GM10266 (cell line): ENCODE data around the gene STXBP6.

Experiments
- DNase-seq: peaks from one replicate; pipeline ENCODE4 v3.0.0; 2012; ENCODE audit errors: extremely low spot score
- TF ChIP-seq, protein P1 (sequence below): IDR thresholded peaks from 2 replicates; pipeline ENCODE4 v1.5.1; 2012; ENCODE audit warnings: mild to moderate bottlenecking, low read depth; ENCODE audit not compliant: control insufficient read depth, insufficient read depth; ENCODE audit errors: missing control alignments

Gene STXBP6

DNA sequence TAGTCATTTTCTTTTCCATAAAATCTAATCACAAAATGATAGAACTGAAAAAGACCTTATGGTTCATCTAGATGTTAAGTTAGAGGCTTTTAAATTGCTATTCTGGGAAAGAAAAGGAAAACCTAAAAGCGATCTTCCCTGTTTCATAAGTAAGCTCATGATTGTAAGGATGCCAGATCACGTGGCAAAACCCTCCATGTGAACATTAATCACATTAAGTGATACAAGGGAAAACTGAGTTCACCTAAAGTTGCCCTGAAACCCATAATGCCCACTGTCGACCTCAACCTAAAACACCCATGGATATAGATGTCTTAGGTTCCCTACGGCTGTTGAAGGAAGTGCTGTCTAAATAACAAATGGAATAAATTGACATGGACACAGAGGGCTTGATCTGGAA, 3.0 kb upstream of the STXBP6 start:
- DNase-seq, result no peak
- TF ChIP-seq, protein P1, sequence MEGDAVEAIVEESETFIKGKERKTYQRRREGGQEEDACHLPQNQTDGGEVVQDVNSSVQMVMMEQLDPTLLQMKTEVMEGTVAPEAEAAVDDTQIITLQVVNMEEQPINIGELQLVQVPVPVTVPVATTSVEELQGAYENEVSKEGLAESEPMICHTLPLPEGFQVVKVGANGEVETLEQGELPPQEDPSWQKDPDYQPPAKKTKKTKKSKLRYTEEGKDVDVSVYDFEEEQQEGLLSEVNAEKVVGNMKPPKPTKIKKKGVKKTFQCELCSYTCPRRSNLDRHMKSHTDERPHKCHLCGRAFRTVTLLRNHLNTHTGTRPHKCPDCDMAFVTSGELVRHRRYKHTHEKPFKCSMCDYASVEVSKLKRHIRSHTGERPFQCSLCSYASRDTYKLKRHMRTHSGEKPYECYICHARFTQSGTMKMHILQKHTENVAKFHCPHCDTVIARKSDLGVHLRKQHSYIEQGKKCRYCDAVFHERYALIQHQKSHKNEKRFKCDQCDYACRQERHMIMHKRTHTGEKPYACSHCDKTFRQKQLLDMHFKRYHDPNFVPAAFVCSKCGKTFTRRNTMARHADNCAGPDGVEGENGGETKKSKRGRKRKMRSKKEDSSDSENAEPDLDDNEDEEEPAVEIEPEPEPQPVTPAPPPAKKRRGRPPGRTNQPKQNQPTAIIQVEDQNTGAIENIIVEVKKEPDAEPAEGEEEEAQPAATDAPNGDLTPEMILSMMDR, result no peak

- TF ChIP-seq, protein P1, result no peak
- no peak for DNase-seq
These were observed 2.4 kb upstream of the STXBP6 start for GRCh38 chr14:25052385-25052784.

DNA sequence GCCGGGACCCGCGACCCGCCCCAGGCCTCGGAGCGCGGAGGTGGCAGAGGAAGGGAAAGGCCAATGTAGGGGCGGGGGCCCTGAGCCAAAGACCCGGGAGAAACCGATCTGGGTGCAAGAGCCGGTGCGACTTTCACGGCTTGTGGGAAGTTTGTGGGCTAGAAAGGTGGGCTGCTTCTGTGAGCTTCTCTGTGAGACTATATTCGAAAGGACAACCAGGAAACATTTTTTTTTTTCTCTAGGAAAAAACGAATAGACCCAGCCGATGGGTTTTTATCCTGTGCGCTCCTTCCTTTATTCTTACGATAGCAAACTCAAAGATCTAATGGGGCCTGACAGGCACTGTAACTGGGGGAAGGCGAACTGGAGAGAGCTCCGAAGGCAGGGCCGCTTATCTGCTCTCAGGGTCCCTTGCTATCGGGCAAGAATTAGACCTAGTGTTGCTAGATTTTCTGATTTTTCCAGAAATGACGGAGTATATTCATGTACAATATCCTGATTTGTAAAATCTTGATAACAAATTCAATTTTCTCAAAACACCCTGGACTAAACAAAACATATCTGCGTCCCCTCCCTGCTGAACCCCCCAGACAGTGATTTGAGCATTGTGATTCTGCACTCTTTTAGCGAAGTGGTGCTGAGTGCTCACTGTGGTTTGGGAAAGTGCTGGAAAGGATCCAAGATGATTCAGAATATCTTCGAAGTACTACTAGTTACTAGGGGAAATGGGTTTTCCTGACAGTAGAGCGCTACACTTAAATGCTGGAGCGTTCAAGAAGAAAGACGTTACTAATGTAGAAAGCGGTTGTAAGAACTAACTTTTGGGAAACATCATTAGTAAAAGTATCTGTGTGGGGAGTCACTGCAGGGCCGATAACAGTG, 563 bp upstream of the STXBP6 start:
- TF ChIP-seq, protein P1, result no peak
- no peak for DNase-seq

DNA sequence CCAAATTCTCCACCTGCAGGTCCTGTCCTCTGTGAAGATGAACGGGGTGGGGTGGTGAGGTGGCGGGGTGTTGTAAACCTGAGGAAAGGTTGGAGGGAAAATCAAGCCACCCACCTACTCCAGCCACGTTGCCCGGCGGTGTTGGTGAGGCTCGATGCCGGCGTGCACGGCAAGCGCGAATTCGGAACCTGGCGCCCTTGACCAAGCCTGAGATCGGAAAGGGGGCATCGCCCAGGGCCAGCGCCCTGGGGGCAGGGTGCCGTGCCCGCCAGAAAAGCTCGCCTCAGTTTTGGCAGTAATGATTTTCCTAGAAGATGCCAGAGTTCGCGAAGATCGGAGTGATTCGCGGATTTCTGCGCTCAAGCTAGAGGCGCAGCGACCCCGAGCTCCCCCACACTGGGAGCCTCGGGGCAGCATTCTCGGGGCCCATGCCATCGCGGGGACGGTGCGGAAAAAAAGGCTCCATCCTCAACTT, 817 bp downstream of the STXBP6 start:
- no peak for DNase-seq
- TF ChIP-seq, protein P1, result no peak

DNA sequence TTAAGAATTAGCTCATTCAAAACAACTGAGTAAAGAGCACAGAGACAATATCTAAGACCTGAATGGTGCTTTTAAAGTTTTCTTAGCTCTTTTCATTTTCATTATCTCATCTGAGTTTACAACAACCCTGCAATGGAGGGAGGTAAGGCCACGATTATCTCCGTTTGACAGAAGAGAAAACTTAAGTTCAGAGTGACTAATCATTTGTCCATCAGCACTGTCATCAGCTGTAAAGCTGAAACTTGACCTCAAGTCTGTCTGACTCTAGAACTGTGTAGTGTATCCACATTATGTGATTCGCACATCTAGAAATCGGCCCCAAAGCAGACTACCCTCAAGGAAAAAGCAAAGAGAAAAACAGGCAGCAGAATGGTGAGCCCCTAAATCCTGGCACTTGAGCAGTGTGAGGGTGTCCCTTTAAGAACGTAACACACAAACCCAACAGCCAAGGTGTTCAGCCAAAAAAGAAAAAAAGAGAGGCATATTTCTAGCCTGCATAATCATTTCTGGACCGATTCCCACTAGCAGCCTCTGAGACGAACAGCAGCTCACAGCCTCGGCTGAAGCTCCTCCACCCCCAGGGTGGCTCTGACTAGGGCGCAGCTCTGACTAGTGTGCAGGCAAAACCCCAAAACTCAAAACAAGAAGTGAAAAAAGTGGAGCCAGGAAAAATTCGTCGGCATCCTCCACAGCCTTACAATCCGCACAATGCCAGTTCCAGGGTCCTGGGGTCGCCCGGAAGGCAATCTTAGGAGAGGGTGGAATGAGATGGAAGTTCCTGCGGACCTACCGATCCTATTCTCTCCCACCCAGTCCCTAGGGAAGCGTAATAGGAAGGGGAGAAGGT, 1.6 kb downstream of the STXBP6 start:
- no peak for DNase-seq
- TF ChIP-seq, protein P1, result no peak

DNA sequence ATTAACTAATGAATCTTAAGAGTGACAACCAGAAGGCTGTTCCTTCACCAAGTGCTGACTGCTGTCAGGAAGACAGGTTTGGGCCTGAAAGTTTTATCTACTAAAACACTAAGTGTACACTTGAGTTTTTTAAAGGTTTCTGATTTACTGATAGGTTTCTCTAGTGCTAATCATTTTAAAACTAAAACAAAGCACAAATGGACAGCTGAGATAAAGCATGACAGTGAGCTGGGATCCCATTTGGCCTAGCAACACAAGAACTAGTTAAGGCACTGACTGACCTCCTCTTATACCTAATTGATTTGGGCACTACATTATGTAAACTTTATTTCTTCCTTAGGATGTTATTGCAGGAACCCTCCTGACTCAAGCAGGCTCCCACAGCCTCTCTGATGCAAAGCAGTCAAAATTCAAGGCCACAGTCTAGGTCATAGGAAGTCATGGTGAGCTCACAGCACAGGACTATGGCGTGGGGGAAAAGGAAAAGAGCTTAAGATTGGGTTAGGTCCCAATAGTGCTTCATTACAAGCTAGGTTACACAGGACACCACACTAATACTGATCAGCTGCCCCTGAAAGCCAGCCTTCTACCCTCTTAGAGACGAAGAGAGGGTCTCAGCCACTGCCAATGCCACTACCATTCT, 3.5 kb downstream of the STXBP6 start:
- TF ChIP-seq, protein P1, result no peak
- no peak for DNase-seq
